SK-MEL-5 (cell line): ENCODE results near the gene IFT25. TPM values are rescaled to one million over a fixed set of nuclear protein-coding genes. Genes with fewer than 3 reads are reported as not detected.

Experiments
- DNase-seq: peaks from one replicate; pipeline ENCODE4 v3.0.0-alpha.2; 2016; ENCODE audit warnings: low read depth, low spot score
- in situ Hi-C: cut with HindIII; loops from 2 replicates; pipeline ENCODE4 v1.10.0; 2016; ENCODE audit warnings: low sequenced_read_pairs, high pct_unique_total_duplicates, low pct_unique_long_range_greater_than_20kb
- total RNA-seq: library from RNA; depleted of rRNA; stranded (reverse); fragments of >200 nt; shearing (Covaris generic); gene quantifications from 2 replicates; pipeline ENCODE4 v1.2.3, GENCODE V29; 2014

Gene IFT25
- total RNA-seq, 1 experiment from 2014 or later, result 33.1 TPM

- DNase-seq, result no peak
- in situ Hi-C loops, result no loop called here
Observed at GRCh38 chr1:53963460-53963859, 18.0 kb upstream of the IFT25 start.

GRCh38 chr1:53962395-53962794 is 16.9 kb upstream of the IFT25 start:
- in situ Hi-C loops, result no loop called here
- DNase-seq, result no peak

GRCh38 chr1:53959664-53960250 is 14.3 kb upstream of the IFT25 start:
- DNase-seq, result peak; percentile 51
- in situ Hi-C loops, result no loop called here

- in situ Hi-C loops, result no loop called here
- no peak for DNase-seq
Observed at GRCh38 chr1:53957194-53957818, 11.8 kb upstream of the IFT25 start.

- in situ Hi-C loops, result no loop called here
- DNase-seq, result no peak
Observed at GRCh38 chr1:53956308-53957168, 11.0 kb upstream of the IFT25 start.

- DNase-seq, result no peak
- in situ Hi-C loops, result no loop called here
Observed at GRCh38 chr1:53954128-53954527, 8.6 kb upstream of the IFT25 start.

GRCh38 chr1:53951697-53952096 is 6.2 kb upstream of the IFT25 start:
- no peak for DNase-seq
- in situ Hi-C loops, result no loop called here

- in situ Hi-C loops, result no loop called here
- DNase-seq, result peak; percentile 71
Observed at GRCh38 chr1:53949023-53949990, 3.8 kb upstream of the IFT25 start.

GRCh38 chr1:53948291-53948690 is 2.8 kb upstream of the IFT25 start:
- DNase-seq, result no peak
- in situ Hi-C loops, result no loop called here

GRCh38 chr1:53947172-53947907 is 1.8 kb upstream of the IFT25 start:
- in situ Hi-C loops, result no loop called here
- no peak for DNase-seq

GRCh38 chr1:53946252-53947171 is 1.0 kb upstream of the IFT25 start, which contains the start of gene LRRC42:
LRRC42 (plus strand) TSS chr1:53946350; CDS start chr1:53952000, 5,650 bp downstream.
- in situ Hi-C loops, result no loop called here
- no peak for DNase-seq

- in situ Hi-C loops, result no loop called here
- DNase-seq, result no peak
Observed at GRCh38 chr1:53945183-53945432, 391 bp downstream of the IFT25 start.

- DNase-seq, result no peak
Observed at GRCh38 chr1:53944469-53945182, 873 bp downstream of the IFT25 start.

GRCh38 chr1:53943490-53944043 is 1.9 kb downstream of the IFT25 start:
- no peak for DNase-seq
- in situ Hi-C loops, result no loop called here

More at GRCh38 chr1:53944469-53945182, 873 bp downstream of the IFT25 start:
- in situ Hi-C loops, result no loop called here

- in situ Hi-C loops, result no loop called here
- DNase-seq, result no peak
Observed at GRCh38 chr1:53943090-53943489, 2.4 kb downstream of the IFT25 start.
